A549 (cell line): Measurements from ENCODE around the gene FMO5.

ENCODE experiments used
- CTCF ChIP-seq: fragments of >200 bp; sonication (Bioruptor Twin); formaldehyde crosslinking; IDR thresholded peaks from 3 replicates; pipeline ENCODE4 v1.5.1; 2016
- ELK1 ChIP-seq: fragments of 150-350 bp; IDR thresholded peaks from 2 replicates; pipeline ENCODE4 v1.6.1; 2014; ENCODE audit warnings: low read depth, mild to moderate bottlenecking, low read length
- ESRRA ChIP-seq: fragments of 150-350 bp; IDR thresholded peaks from 2 replicates; pipeline ENCODE4 v1.6.1; 2014; ENCODE audit warnings: mild to moderate bottlenecking, low read length, borderline replicate concordance
- MAX ChIP-seq: IDR thresholded peaks from 2 replicates; pipeline ENCODE4 v1.6.1; 2012

- TF ChIP-seq MAX (no peak), ESRRA (no peak), CTCF (no peak), ELK1 (no peak)
These were observed 39.7 kb downstream of the FMO5 start for GRCh38 chr1:147185432-147185831.
